GM23338 (cell line): ENCODE results near the gene NECTIN1. TPM values are rescaled to one million over a fixed set of nuclear protein-coding genes. Genes with fewer than 3 reads are reported as not detected.

ENCODE experiments used
- ATAC-seq: fragments of 200-7000 bp; cut with Tn5 transposase; 3 replicates; pipeline ENCODE4 v1.9.1; 2020
- DNase-seq: peaks from one replicate; pipeline ENCODE4 v3.0.0-alpha.2; 2015; ENCODE audit warnings: low spot score
- H2AFZ ChIP-seq: fragments of 200-600 bp; sonication (generic); 2 replicates; pipeline ENCODE4 v1.8.0; 2016; ENCODE audit warnings: antibody characterized with exemption, mild to moderate bottlenecking, moderate library complexity
- H3F3A ChIP-seq: fragments of 200-600 bp; sonication (generic); replicated peaks from 2 replicates; pipeline ENCODE4 v1.8.0; 2017; ENCODE audit warnings: antibody characterized with exemption, mixed run types, low read depth
- H3K27ac ChIP-seq: fragments of 200-600 bp; sonication (generic); 2 replicates; pipeline ENCODE4 v1.6.1; 2016; ENCODE audit warnings: low read depth
- H3K27me3 ChIP-seq: fragments of 200-600 bp; sonication (generic); 2 replicates; pipeline ENCODE4 v1.8.0; 2016; ENCODE audit warnings: mild to moderate bottlenecking, mixed run types, moderate library complexity; ENCODE audit not compliant: insufficient read depth
- H3K36me3 ChIP-seq: fragments of 200-600 bp; sonication (generic); 2 replicates; pipeline ENCODE4 v1.8.0; 2016; ENCODE audit warnings: mild to moderate bottlenecking; ENCODE audit not compliant: insufficient read depth
- H3K4me1 ChIP-seq: fragments of 200-600 bp; sonication (generic); 2 replicates; pipeline ENCODE4 v1.8.0; 2016; ENCODE audit warnings: mild to moderate bottlenecking, moderate library complexity; ENCODE audit not compliant: insufficient read depth
- H3K4me2 ChIP-seq: fragments of 200-600 bp; sonication (generic); 2 replicates; pipeline ENCODE4 v1.7.1; 2017; ENCODE audit warnings: mixed run types
- H3K4me3 ChIP-seq: fragments of 200-600 bp; sonication (generic); 2 replicates; pipeline ENCODE4 v1.6.1; 2016; ENCODE audit warnings: mixed run types
- H3K79me2 ChIP-seq: fragments of 200-600 bp; sonication (generic); replicated peaks from 2 replicates; pipeline ENCODE4 v1.8.0; 2017; ENCODE audit warnings: mild to moderate bottlenecking; ENCODE audit not compliant: insufficient read depth
- H3K9me2 ChIP-seq: fragments of 200-600 bp; sonication (generic); 2 replicates; pipeline ENCODE4 v1.8.0; 2017; ENCODE audit not compliant: insufficient read depth
- H4K20me1 ChIP-seq: fragments of 200-600 bp; sonication (generic); replicated peaks from 2 replicates; pipeline ENCODE4 v1.8.0; 2017; ENCODE audit warnings: mild to moderate bottlenecking; ENCODE audit not compliant: insufficient read depth
- H3K27ac Mint-ChIP-seq: 2 replicates; pipeline ENCODE4 v1.8.0; 2020; ENCODE audit warnings: inconsistent platforms, mild to moderate bottlenecking, moderate library complexity, mixed read lengths
- H3K27me3 Mint-ChIP-seq: 3 replicates; pipeline ENCODE4 v1.8.0; 2022; ENCODE audit warnings: low read depth, mild to moderate bottlenecking, moderate library complexity, mixed read lengths, inconsistent platforms; ENCODE audit not compliant: insufficient read depth, poor library complexity
- H3K36me3 Mint-ChIP-seq: 3 replicates; pipeline ENCODE4 v1.8.0; 2021; ENCODE audit warnings: low read depth, mild to moderate bottlenecking, inconsistent platforms, moderate library complexity, mixed read lengths
- H3K4me1 Mint-ChIP-seq: 3 replicates; pipeline ENCODE4 v1.8.0; 2020; ENCODE audit warnings: mild to moderate bottlenecking, inconsistent platforms, mixed read lengths
- H3K4me3 Mint-ChIP-seq: 3 replicates; pipeline ENCODE4 v1.8.0; 2021; ENCODE audit warnings: moderate library complexity, mild to moderate bottlenecking, inconsistent platforms, mixed read lengths
- H3K9me3 Mint-ChIP-seq: 3 replicates; pipeline ENCODE4 v1.8.0; 2020; ENCODE audit warnings: moderate library complexity, mild to moderate bottlenecking, inconsistent platforms, mixed read lengths
- CREB1 ChIP-seq: fragments of 250-450 bp; sonication (Bioruptor Pico); IDR thresholded peaks from 2 replicates; pipeline ENCODE4 v1.5.0; 2020; ENCODE audit warnings: low read depth, mild to moderate bottlenecking, moderate library complexity
- EZH2phosphoT487 ChIP-seq: fragments of 200-600 bp; sonication (generic); IDR thresholded peaks from one replicate; pipeline ENCODE4 v1.8.1; 2018; ENCODE audit warnings: antibody characterized with exemption; ENCODE audit not compliant: unreplicated experiment
- NANOG ChIP-seq: IDR thresholded peaks from 2 replicates; pipeline ENCODE4 v1.6.1; 2016; ENCODE audit warnings: antibody characterized with exemption, borderline replicate concordance
- POLR2AphosphoS5 ChIP-seq: IDR thresholded peaks from 2 replicates; pipeline ENCODE4 v1.6.1; 2016; ENCODE audit warnings: antibody characterized with exemption, low read depth
- REST ChIP-seq: IDR thresholded peaks from one replicate; pipeline ENCODE4 v1.6.1; 2018; ENCODE audit warnings: antibody characterized with exemption; ENCODE audit not compliant: unreplicated experiment
- ZNF462 ChIP-seq: fragments of 250-450 bp; sonication (Bioruptor Pico); IDR thresholded peaks from 2 replicates; pipeline ENCODE4 v1.5.0; 2020; ENCODE audit warnings: mild to moderate bottlenecking, moderate library complexity
- polyA plus RNA-seq: library from polyadenylated mRNA; unstranded; fragments of >200 nt; fragmentation: Nextera tagmentation; extraction: Ambion mirVana; gene quantifications from 2 replicates; pipeline ENCODE4 v1.2.1, GENCODE V29; 2016
- total RNA-seq: library from RNA; depleted of rRNA; stranded (reverse); fragments of >200 nt; shearing (Covaris generic); gene quantifications from 2 replicates; pipeline ENCODE4 v1.2.3, GENCODE V29; 2014

NECTIN1 gene
- total and polyA plus RNA-seq, 2 experiments from 2014 or later = 18.7 to 56.3 TPM

- H3K4me1 Mint-ChIP-seq = peaks cover 43% of the 10 kb centered on the region
Observed at GRCh38 chr11:119699227-119699626, 29.8 kb downstream of the NECTIN1 start.

GRCh38 chr11:119697882-119698281 is 31.1 kb downstream of the NECTIN1 start:
- H3K27ac ChIP-seq = no peak overlapping the region
- no peaks in the 10 kb centered on the region for H3K9me2 ChIP-seq
- Mint-ChIP-seq H3K27ac (no peak overlapping the region), H3K4me1 (peaks cover 52% of the 10 kb centered on the region), H3K36me3 (no peaks in the 10 kb centered on the region; the same call in 2 of the 3 replicates), H3K9me3 (no peaks in the 10 kb centered on the region), H3K4me3 (no peak overlapping the region), H3K27me3 (peaks cover 29% of the 10 kb centered on the region)
- H3K27me3 ChIP-seq = no peaks in the 10 kb centered on the region
- peaks cover 90% of the 10 kb centered on the region for H3K79me2 ChIP-seq
- no peak for DNase-seq
- peaks cover 51% of the 10 kb centered on the region for H4K20me1 ChIP-seq
- no peaks in the 10 kb centered on the region for H3K36me3 ChIP-seq
- 0 out of 2 replicates have a peak overlapping the region, but pooled peaks have one; percentile 12 for H3K4me2 ChIP-seq
- H3F3A ChIP-seq = no peaks in the 10 kb centered on the region
- no peak for ATAC-seq
- no peak for TF ChIP-seq EZH2phosphoT487
- no peak overlapping the region for H3K4me3 ChIP-seq
- no peak overlapping the region for H2AFZ ChIP-seq
- H3K4me1 ChIP-seq = peaks cover 41% of the 10 kb centered on the region

More at GRCh38 chr11:119699227-119699626, 29.8 kb downstream of the NECTIN1 start:
- Histone ChIP-seq H3F3A (no peaks in the 10 kb centered on the region), H3K27ac (no peak overlapping the region), H4K20me1 (peaks cover 47% of the 10 kb centered on the region), H3K27me3 (no peaks in the 10 kb centered on the region), H3K36me3 (no peaks in the 10 kb centered on the region), H3K4me1 (peaks cover 29% of the 10 kb centered on the region), H2AFZ (no peak overlapping the region), H3K4me2 (no peak overlapping the region), H3K79me2 (peaks cover 90% of the 10 kb centered on the region), H3K4me3 (no peak overlapping the region), H3K9me2 (no peaks in the 10 kb centered on the region)
- TF ChIP-seq REST (no peak), EZH2phosphoT487 (no peak), CREB1 (no peak), NANOG (no peak), POLR2AphosphoS5 (no peak)
- Mint-ChIP-seq H3K36me3 (no peaks in the 10 kb centered on the region), H3K4me3 (no peak overlapping the region), H3K27ac (no peak overlapping the region), H3K27me3 (peaks cover 19% of the 10 kb centered on the region), H3K9me3 (no peaks in the 10 kb centered on the region)
- ATAC-seq = no peak
- no peak for DNase-seq

DNA sequence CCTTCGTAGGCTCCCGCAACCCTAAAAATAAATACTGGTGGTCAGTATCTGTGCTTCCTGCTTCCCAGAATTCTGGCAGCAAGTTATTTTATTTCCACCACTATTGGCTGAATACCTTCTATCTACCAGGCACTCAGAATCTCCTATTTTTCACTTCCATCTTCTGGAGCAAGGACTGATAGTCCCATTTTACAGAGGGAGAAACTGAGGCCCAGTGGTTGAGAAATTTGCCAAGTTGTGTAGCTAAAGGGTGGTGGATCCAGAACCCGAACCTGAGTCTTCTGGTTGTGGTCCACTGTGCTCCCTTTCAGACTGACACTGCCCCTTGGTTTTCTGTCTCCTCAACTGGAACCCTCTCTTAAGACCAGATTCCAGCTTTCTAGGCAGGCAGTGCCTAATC is 31.6 kb downstream of the NECTIN1 start:
- H3K4me1 ChIP-seq = peaks cover 45% of the 10 kb centered on the region
- H3K27ac Mint-ChIP-seq = no peak overlapping the region; the same call in 1 of the 2 replicates
- no peaks in the 10 kb centered on the region for H3K36me3 ChIP-seq
- H3F3A ChIP-seq = no peaks in the 10 kb centered on the region
- H3K4me1 Mint-ChIP-seq = peaks cover 55% of the 10 kb centered on the region
- no peaks in the 10 kb centered on the region for H3K9me3 Mint-ChIP-seq
- H3K4me2 ChIP-seq = 0 out of 2 replicates have a peak overlapping the region, but pooled peaks have one; percentile 12
- no peak overlapping the region for H3K4me3 ChIP-seq
- H3K4me3 Mint-ChIP-seq = no peak overlapping the region; the same call in 2 of the 3 replicates
- H3K36me3 Mint-ChIP-seq = no peaks in the 10 kb centered on the region; the same call in 2 of the 3 replicates
- H3K27ac ChIP-seq = no peak overlapping the region
- H4K20me1 ChIP-seq = peaks cover 47% of the 10 kb centered on the region
- H3K27me3 Mint-ChIP-seq = peaks cover 30% of the 10 kb centered on the region
- DNase-seq = no peak
- no peaks in the 10 kb centered on the region for H3K27me3 ChIP-seq
- H3K79me2 ChIP-seq = peaks cover 92% of the 10 kb centered on the region
- no peak for ATAC-seq
- no peaks in the 10 kb centered on the region for H3K9me2 ChIP-seq
- H2AFZ ChIP-seq = no peak overlapping the region
- no peak for TF ChIP-seq ZNF462
